Epidermal melanocyte (primary cell): ENCODE data around the gene TRNAU1AP.
"Not testable (repeated sequence)": the region's sequence is repeated elsewhere in the genome, so short reads cannot be mapped to it uniquely, and the experiment has no call there.

Experiments used
- DNase-seq: peaks from one replicate; pipeline ENCODE4 v3.0.0; 2011; ENCODE audit warnings: low spot score; ENCODE audit not compliant: insufficient read length

Gene TRNAU1AP

GRCh38 chr1:28552758-28553663 lies at the start of gene TRNAU1AP:
TSS of gene TRNAU1AP (plus strand) at chr1:28553085. CDS start at chr1:28553111, 26 bp downstream.
- DNase-seq = peak; percentile 94

GRCh38 chr1:28503117-28503516 lies 49.8 kb upstream of the TRNAU1AP start:
- DNase-seq = no peak

DNA sequence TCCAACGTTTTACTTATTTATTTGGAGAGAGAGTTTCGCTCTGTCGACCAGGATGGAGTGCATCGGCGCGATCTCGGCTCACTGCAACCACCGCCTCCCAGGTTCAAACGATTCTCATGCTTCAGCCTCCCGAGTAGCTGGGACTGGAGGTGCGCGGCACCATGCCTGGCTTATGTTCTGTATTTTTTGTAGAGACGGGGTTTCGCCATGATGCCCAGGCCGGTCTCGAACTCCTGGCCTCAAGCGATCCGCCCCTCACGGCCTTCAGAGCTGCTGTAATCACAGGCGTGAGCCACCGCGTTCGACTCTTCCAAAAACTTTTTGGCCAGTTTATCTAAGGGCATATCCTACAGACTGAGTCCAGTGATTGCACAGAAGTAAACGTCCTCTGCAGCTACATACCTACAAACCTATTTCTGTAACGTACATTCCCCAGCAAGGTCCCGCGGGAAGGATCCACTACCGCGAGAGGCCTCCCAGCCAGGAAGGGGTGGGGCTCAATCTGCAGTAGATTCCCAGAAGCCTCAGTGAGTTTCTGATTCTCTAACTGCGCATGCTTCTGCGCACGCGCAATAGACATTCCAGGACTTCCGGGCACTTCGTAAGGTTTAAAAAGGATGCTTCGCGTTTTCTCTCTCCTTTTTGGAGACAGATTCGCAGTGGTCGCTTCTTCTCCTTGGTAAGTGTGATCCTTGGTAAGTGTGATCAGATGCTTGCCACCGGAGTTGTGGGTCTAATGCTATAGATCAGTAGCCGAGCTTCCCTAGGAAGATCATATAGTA lies 47.3 kb upstream of the TRNAU1AP start, which contains the start of gene RCC1:
Gene RCC1, plus strand, starts transcription at position 638 of the 782 bp plus-strand sequence. CDS start 23,824 bp downstream, outside the sequence.
- DNase-seq = peak; percentile 97

GRCh38 chr1:28506907-28507246 lies 46.0 kb upstream of the TRNAU1AP start:
- DNase-seq = no peak

DNA sequence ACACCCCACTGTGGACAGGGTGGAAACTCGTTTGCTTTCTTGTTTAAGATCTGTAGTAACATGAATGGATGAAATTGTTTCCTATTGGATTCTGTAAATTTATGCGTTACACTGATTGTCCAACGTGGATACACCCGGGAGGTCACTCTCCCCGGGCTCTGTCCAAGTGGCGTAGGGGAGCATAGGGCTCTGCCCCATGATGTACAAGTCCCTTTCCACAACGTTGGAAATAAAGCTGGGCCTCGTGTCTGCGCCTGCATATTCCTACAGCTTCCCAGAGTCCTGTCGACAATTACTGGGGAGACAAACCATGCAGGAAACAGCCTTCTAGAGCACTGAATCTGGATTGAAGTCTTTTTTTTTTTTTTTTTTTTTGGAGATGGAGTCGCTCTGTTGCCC lies 45.6 kb upstream of the TRNAU1AP start:
- no peak for DNase-seq

- no peak for DNase-seq
Measured at GRCh38 chr1:28507646-28508434, 45.0 kb upstream of the TRNAU1AP start.

- no peak for DNase-seq
Measured at GRCh38 chr1:28508435-28508754, 44.5 kb upstream of the TRNAU1AP start.

DNA sequence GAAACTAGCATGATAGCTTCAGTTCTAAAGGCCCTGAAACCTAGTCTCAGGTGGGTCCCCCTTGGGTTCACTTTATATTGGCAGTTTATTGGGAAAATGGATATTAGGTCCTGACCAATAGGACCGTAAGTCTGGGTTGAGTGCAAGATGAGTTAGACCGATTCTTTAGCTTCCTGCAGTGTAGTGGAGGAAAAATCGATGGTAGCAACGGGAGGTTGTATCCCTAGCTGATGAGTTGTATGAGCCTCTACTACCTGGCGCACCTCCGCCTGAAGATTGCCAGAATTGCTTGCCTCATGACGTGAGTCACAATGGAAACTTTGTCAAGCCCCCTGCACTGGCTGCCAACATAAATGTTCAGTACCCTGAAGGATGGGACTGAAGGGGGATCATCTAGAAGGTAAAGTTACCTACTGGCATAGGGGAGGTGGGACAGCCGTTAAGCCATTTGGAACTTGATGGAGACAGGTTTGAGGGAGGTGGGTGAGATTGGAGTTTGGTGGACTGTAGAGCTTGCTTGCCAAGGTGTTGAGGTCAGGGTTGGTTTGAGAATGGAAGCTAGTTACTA lies 43.1 kb upstream of the TRNAU1AP start:
- no peak for DNase-seq

GRCh38 chr1:28510273-28510969 lies 42.5 kb upstream of the TRNAU1AP start:
- DNase-seq = no peak

DNA sequence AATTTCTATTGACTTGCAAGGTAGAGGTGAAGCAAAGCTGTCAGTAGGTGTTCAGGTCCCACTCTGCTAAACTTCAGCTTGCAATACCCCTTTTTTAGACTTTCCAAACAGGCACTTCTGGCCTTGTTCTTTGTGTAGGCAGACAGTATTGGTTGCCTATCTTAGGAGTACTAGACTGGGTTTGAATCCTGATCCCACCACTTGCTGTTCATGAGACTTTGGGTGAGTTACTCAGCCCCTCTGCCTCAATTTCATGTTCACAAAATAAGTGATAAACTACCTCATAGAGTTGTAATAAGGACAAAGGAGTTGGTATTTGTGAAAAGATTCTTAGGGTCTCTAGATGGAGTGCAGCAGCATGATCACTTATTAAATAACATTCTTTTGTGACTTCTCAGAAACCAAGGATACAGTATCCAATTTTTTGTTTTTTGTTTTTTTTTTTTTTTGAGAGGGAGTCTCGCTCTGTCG lies 41.9 kb upstream of the TRNAU1AP start:
- no peak for DNase-seq

DNA sequence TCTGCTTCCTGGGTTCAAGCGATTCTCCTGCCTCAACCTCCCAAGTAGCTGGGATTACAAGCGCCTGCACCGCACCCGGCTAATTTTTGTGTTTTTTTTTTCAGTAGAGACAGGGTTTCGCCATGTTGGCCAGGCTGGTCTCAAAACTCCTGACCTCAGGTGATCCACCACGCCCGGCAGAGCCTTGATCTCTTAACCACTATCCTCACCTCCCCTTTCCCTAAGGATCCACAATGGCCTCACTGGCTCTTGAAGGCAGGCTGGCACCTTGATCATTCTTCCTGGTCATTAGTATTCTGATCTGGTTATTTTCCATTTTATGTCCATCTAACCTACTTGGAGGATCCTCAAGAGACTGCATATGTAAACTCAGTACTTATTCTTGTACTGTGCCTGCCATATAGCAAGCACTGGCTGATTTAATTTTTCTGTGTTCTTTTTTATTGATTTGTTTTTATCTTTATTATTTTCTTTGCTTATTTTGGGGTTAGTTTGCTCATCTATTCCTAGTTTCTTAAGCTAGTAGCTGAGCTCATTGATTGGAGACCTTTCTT lies 40.8 kb upstream of the TRNAU1AP start:
- DNase-seq = no peak

GRCh38 chr1:28514445-28514933 lies 38.4 kb upstream of the TRNAU1AP start:
- not testable (repeated sequence) for DNase-seq

- DNase-seq = no peak
Measured at GRCh38 chr1:28516518-28516956, 36.3 kb upstream of the TRNAU1AP start.

- DNase-seq = no peak
Measured at GRCh38 chr1:28517649-28517999, 35.3 kb upstream of the TRNAU1AP start.

DNA sequence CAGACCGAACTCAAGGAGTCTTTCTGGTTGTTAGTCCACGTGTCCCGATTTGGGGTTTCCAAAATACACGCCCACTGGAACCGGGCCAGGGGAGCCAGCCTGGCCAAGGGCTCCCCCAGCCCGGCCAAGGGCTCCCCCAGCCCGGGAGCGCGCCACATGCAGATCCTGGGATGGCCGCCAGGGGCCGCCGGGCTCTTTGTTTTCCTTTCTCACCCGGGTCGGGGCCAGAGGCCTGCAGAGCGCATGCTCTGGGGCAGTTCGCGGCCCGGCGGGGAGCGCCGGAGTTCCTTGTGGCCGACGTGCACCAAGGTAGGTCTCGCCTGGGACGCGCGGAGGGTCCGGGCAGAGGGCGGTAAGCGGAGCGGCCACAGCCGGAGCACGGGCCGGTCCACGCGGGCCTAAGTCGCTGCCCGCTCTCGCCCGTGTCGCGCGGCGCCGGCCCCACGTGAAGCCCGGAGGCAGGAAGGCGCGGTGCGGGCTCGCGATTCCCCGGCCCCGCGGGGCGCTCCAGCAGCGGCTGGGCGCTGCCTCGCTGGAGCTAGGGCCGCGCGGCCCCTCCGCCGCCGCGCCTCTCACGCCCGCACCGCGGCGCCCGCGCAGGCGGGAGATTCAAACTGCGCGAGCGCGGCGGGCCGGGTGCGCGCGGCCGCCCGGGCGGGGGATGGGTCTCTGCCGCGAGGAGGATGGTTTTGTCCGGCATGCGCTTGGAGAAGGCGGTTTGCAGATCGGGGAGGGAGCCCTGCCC lies 34.7 kb upstream of the TRNAU1AP start:
- DNase-seq = peak; percentile 85

DNA sequence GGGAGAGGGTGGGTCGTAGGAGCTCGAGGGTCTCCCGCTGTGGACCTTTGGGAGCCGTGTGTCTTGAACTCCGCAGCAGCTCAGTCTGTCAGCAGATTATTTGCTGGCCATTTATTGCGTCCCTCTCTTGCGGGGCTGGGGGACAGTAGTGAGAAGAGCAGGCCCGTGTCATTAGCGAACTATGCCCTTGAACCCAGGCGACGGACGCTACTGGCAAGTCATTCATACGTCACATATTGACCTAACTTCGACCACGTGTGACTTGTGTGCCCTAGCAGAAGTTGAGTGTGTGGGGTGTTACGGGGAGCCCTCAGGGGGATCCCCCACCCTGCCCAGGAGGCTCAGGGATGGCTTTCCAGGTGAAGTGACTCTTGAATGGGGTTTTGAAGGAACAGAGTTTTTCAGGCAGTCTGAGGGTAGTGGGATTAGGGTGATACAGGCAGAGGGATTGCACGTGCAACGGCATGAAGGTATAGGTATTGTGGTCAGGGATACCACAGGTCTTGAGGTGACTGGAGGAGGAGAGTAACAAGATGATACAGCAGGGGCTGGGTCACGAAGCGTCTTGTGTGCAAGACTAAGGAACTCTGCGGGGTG lies 34.0 kb upstream of the TRNAU1AP start:
- DNase-seq = no peak

DNA sequence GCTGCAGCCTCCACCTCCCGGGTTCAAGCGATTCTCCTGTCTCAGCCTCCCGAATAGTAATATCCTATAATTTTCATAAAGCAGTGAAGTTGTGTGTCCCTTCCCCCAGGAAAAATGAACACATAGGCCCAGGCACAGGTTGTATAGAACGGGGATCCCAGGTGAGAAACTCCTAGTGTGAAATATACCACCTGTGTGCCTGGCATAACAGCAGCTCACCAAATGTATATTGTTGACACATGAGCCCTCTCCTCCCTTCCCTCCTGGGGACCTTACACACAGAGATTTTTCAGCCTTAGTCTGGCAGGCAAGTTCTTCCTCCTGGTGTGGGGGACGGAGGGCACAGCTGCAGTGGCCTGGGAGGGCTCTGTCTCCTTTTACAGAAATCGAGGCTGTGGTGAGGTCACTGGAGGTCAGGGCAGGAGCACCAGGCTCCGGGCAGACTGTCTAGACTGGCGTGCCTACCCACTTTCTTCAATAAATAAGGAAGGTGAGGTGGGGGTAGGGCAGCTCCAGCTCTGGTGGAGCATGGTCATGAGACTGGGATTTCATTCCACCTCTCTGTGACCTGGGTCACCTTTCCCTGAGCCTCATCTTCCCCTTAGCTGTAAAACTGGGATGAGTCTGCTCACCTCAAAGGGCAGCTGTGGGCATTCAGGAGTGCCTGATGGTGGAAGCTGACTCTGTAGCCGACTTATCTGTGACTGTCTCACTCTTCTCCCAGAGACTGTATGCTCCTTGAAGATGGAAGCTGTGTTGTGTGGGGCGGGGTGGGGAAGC lies 32.7 kb upstream of the TRNAU1AP start:
- DNase-seq = no peak

DNA sequence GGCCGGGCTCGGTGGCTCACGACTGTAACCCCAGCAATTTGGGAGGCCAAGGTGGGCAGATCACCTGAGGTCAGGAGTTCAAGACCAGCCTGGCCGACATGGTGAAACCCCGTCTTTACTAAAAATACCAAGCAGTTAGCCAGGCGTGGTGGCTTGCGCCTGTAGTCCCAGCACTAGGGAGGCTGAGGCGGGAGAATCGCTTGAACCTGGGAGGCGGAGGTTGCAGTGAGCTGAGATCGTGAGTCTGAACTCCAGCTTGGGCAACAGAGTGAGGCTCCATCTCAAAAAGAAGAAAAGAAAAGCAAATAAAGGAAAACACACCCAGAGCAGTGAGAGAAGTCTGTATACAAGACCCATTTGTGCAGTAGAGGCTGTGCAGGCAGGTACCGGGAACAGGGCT lies 32.1 kb upstream of the TRNAU1AP start:
- DNase-seq = not testable (repeated sequence)
